ENCODE measurements around the gene TEX51. TPM values are rescaled to one million over a fixed set of nuclear protein-coding genes. Genes with fewer than 3 reads are reported as not detected.

Gene TEX51
- total RNA-seq, 1 donor from 2014 or later = not detected

- Mint-ChIP-seq H3K36me3 (ENCODE audit: low read depth, unreplicated experiment) (no peaks in the 10 kb centered on the region), H3K4me1 (ENCODE audit: unreplicated experiment) (no peaks in the 10 kb centered on the region), H3K27ac (ENCODE audit: unreplicated experiment) (no peak overlapping the region), H3K4me3 (ENCODE audit: unreplicated experiment) (no peak overlapping the region), H3K9me3 (ENCODE audit: unreplicated experiment) (no peaks in the 10 kb centered on the region), H3K27me3 (ENCODE audit: unreplicated experiment) (peaks cover 2% of the 10 kb centered on the region)
- no peak for TF ChIP-seq CTCF (IDR thresholded peaks at IDR 0.05; ENCODE audit: unreplicated experiment)
- no peak for DNase-seq (ENCODE audit: low spot score)
These were observed 51.8 kb downstream of the TEX51 start for GRCh38 chr2:126950504-126950903.

Other genes with a start within 250 kb of the TEX51 start
- 154 TPM for gene GYPC, start 242.7 kb upstream of the TEX51 start, total RNA-seq (ENCODE audit: unreplicated experiment)
- 182 TPM for gene BIN1, start 208.3 kb downstream of the TEX51 start, total RNA-seq (ENCODE audit: unreplicated experiment)

Measured in endothelial cell (in vitro differentiated cells).